ENCODE results near the gene FAM89A. TPM values are rescaled to one million over a fixed set of nuclear protein-coding genes. Genes with fewer than 3 reads are reported as not detected.

The FAM89A gene
- polyA plus RNA-seq, 1 of the 3 experiments (the other 2 are of a cell fraction): 2.7 TPM

- no peak for TF ChIP-seq MEF2A (IDR thresholded peaks at IDR 0.05; ENCODE audit: borderline replicate concordance, low read depth)
- no peak for TF ChIP-seq RAD21 (IDR thresholded peaks at IDR 0.05; ENCODE audit: low read length)
- TF ChIP-seq FOSL2 (IDR thresholded peaks at IDR 0.05; ENCODE audit: borderline replicate concordance, low read depth): no peak
- no peak for TF ChIP-seq CTCF (IDR thresholded peaks at IDR 0.05)
- no peak for TF ChIP-seq YY1 (IDR thresholded peaks at IDR 0.05; ENCODE audit: low read depth)
- no peak for TF ChIP-seq IRF3 (IDR thresholded peaks at IDR 0.05; ENCODE audit: low read depth, low read length)
- no peak for TF ChIP-seq EZH2phosphoT487 (IDR thresholded peaks at IDR 0.05; ENCODE audit: borderline replicate concordance, low read depth)
- TF ChIP-seq RFX5 (IDR thresholded peaks at IDR 0.05; ENCODE audit: low read length): no peak
- TF ChIP-seq PBX3 (IDR thresholded peaks at IDR 0.05): no peak
- TF ChIP-seq FOXJ3 (CRISPR knock-in tag; IDR thresholded peaks at IDR 0.05): no peak
- TF ChIP-seq NRF1 (IDR thresholded peaks at IDR 0.05; ENCODE audit: low read depth, low read length): no peak
- TF ChIP-seq FOXM1 (IDR thresholded peaks at IDR 0.05; ENCODE audit: low read depth): no peak
- no peak for TF ChIP-seq EP300 (IDR thresholded peaks at IDR 0.05; ENCODE audit: borderline replicate concordance in 1 of 2, low read depth in 1 of 2, low read length in 1 of 2)
- no peak for TF ChIP-seq SMC3 (IDR thresholded peaks at IDR 0.05; ENCODE audit: low read depth, low read length)
- WGBS (ENCODE audit: low lambda C conversion rate): 87% methylated on average over 1 of the region's 1 CpG
These were observed 4.3 kb downstream of the FAM89A start for GRCh38 chr1:231035799-231036198.

GRCh38 chr1:231032963-231033362, 7.1 kb downstream of the FAM89A start:
- POLR2A ChIA-PET: no interaction called here
- Histone ChIP-seq H3K9me2 (no peaks in the 10 kb centered on the region), H3K4me3 (ENCODE audit: low read depth in 2 of 2, low read length in 1 of 2) (no peak overlapping the region), H3K27ac (ENCODE audit: low read depth in 2 of 2, low read length in 1 of 2) (no peak overlapping the region), H3K4me2 (no peak overlapping the region), H3K9ac (no peak overlapping the region), H3F3A (replicated peaks; ENCODE audit: insufficient read depth) (no peaks in the 10 kb centered on the region), H3K36me3 (replicated peaks in 1 of 2; ENCODE audit: control insufficient read depth in 1 of 2, insufficient read depth in 2 of 2, low read length in 1 of 2) (no peaks in the 10 kb centered on the region), H4K20me1 (ENCODE audit: insufficient read depth) (no peaks in the 10 kb centered on the region), H3K79me2 (ENCODE audit: insufficient read depth) (no peaks in the 10 kb centered on the region), H2AFZ (ENCODE audit: low read depth) (no peak overlapping the region), H3K9me3 (no peaks in the 10 kb centered on the region), H3K4me1 (ENCODE audit: control insufficient read depth in 1 of 2, insufficient read depth in 2 of 2, low read depth in 1 of 2, low read length in 1 of 2) (peaks cover 0 to 3% of the 10 kb centered on the region in 2 experiments; a peak in 1 of 4 replicates), H3K27me3 (ENCODE audit: insufficient read depth) (no peaks in the 10 kb centered on the region)
- DNase-seq: no peak
- CTCF ChIA-PET: interaction anchor here (1.6 kb wide), 1 partner anchor 178 kb away, joined by 5 read pairs; no protein-coding TSS in a partner anchor
- WGBS (ENCODE audit: low lambda C conversion rate): 40% methylated on average over 7 of the region's 7 CpGs
- TF ChIP-seq IRF3 (IDR thresholded peaks at IDR 0.05; ENCODE audit: low read depth, low read length) (no peak), FOXM1 (IDR thresholded peaks at IDR 0.05; ENCODE audit: low read depth) (no peak)

More at GRCh38 chr1:231035799-231036198, 4.3 kb downstream of the FAM89A start:
- no peak overlapping the region for H3K4me2 ChIP-seq
- H3K9ac ChIP-seq: no peak overlapping the region
- no peak overlapping the region for H2AFZ ChIP-seq (ENCODE audit: low read depth)
- no peak overlapping the region for H3K27ac ChIP-seq (ENCODE audit: low read depth in 2 of 2, low read length in 1 of 2)
- H3K79me2 ChIP-seq (ENCODE audit: insufficient read depth): no peaks in the 10 kb centered on the region
- ChIA-PET CTCF (interaction anchor here (1.3 to 1.4 kb wide), 2 partner anchors 23 to 175 kb away, joined by 4 read pairs; no protein-coding TSS in a partner anchor), POLR2A (no interaction called here)
- H3K36me3 ChIP-seq (replicated peaks in 1 of 2; ENCODE audit: control insufficient read depth in 1 of 2, insufficient read depth in 2 of 2, low read length in 1 of 2): no peaks in the 10 kb centered on the region
- H3K4me3 ChIP-seq (ENCODE audit: low read depth in 2 of 2, low read length in 1 of 2): no peak overlapping the region
- DNase-seq: no peak
- H4K20me1 ChIP-seq (ENCODE audit: insufficient read depth): no peaks in the 10 kb centered on the region
- H3K9me3 ChIP-seq: no peaks in the 10 kb centered on the region
- no peaks in the 10 kb centered on the region for H3F3A ChIP-seq (replicated peaks; ENCODE audit: insufficient read depth)
- H3K4me1 ChIP-seq (ENCODE audit: control insufficient read depth in 1 of 2, insufficient read depth in 2 of 2, low read depth in 1 of 2, low read length in 1 of 2): peaks cover 0 to 8% of the 10 kb centered on the region in 2 experiments; a peak in 2 of 4 replicates
- H3K27me3 ChIP-seq (ENCODE audit: insufficient read depth): peaks cover 13% of the 10 kb centered on the region
- no peaks in the 10 kb centered on the region for H3K9me2 ChIP-seq
